Testis (tissue), 2 donors: ENCODE data around the gene SIPA1L2.

ENCODE experiments used
- CTCF ChIP-seq, 3 experiments: fragments of 450-650 bp in 2 of 3; fragments of 200-600 bp in 1 of 3; sonication (generic) in 1 of 3; IDR thresholded peaks; one replicate each; pipeline ENCODE4 v1.5.1; 2016 to 2019; ENCODE audit warnings: antibody characterized with exemption in 3 of 3, mild to moderate bottlenecking in 2 of 3, moderate library complexity in 1 of 3
- POLR2A ChIP-seq: fragments of 450-650 bp; IDR thresholded peaks from one replicate; pipeline ENCODE4 v1.6.1; 2017; ENCODE audit warnings: antibody characterized with exemption, mild to moderate bottlenecking, moderate library complexity

- TF ChIP-seq POLR2A (no peak), CTCF (IDR thresholded peaks at IDR 0.05) (no peak)
Observed at GRCh38 chr1:232676307-232676706, 46.4 kb upstream of the SIPA1L2 start.
